ENCODE data around the gene HLTF.

The HLTF gene

DNA sequence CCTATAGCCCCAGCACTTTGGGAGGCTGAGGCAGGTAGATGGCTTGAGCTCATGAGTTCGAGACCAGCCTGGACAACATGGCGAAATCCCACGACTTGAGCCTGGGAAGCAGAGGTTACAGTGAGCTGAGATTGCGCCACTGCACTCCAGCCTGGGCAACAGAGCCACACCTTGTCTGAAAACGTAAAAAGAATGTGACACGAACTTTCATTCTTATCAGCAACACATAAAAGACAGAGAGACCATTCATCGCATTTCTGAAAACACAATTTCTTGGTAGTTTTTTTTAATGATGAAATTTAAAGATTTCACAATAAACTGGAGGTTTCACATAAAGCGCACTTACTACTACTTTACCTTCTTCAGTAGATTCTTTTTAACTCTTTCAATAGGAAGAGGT, 18.4 kb downstream of the HLTF start:
- DNase-seq (ENCODE audit: extremely low spot score): no peak
- TF ChIP-seq FOXA1 (IDR thresholded peaks at IDR 0.05) (no peak), FOXK2 (IDR thresholded peaks at IDR 0.05) (no peak), HDGF (IDR thresholded peaks at IDR 0.05; ENCODE audit: borderline replicate concordance) (no peak), BHLHE40 (IDR thresholded peaks at IDR 0.05; ENCODE audit: borderline replicate concordance) (no peak), FOXM1 (IDR thresholded peaks at IDR 0.05; ENCODE audit: borderline replicate concordance) (no peak)
- TF ChIP-seq, protein P1, sequence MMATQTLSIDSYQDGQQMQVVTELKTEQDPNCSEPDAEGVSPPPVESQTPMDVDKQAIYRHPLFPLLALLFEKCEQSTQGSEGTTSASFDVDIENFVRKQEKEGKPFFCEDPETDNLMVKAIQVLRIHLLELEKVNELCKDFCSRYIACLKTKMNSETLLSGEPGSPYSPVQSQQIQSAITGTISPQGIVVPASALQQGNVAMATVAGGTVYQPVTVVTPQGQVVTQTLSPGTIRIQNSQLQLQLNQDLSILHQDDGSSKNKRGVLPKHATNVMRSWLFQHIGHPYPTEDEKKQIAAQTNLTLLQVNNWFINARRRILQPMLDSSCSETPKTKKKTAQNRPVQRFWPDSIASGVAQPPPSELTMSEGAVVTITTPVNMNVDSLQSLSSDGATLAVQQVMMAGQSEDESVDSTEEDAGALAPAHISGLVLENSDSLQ (IDR thresholded peaks at IDR 0.05): no peak
- POLR2A ChIA-PET: no interaction called here
- CTCF ChIA-PET: no interaction called here

DNA sequence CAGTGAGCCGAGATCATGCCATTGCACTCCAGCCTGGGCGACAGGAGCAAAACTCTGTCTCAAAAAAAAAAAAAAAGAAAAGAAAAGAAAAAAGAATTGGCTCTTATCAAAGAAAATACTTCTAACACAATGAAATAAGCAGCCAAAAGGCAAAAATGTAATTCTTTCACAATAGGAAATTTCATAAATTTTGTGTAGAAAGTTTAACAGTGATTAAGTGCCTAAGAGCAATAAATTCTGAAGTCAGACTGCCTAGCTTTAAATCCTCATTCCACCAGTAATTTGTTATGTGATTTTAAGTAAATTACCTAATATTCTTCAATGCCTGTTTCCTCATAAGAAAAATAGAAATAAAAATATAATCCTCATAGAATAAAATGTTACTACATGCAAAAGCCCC, 24.6 kb downstream of the HLTF start:
- POLR2A ChIA-PET: no interaction called here
- TF ChIP-seq NFRKB (IDR thresholded peaks at IDR 0.05): no peak
- TF ChIP-seq ZNF384 (IDR thresholded peaks at IDR 0.05): no peak
- CTCF ChIA-PET: interaction anchor here (0.5 kb wide), 1 partner anchor 344 kb away, joined by 6 read pairs; no protein-coding TSS in a partner anchor
- DNase-seq (ENCODE audit: extremely low spot score): no peak

DNA sequence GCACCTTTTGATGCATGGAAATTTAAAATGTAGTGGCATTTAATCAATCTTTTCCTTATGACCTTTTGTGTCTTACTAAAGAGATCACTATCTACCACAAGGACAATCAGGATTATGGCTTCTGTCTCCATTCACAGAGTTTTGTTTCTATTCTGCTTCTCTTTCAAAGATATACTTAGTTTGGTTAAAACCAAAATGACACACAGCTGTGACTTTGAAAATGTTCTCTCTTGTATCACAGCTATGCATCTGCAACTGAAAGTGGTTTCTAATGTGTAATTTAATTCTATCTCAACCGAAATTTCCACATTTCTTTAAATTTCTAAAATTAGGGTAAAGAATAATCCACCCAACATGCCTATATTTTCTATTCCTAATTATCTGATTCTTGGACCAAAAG, 27.7 kb downstream of the HLTF start:
- DNase-seq (ENCODE audit: extremely low spot score): no peak
- TF ChIP-seq FOXM1 (IDR thresholded peaks at IDR 0.05; ENCODE audit: borderline replicate concordance): no peak
- TF ChIP-seq, protein P1 (IDR thresholded peaks at IDR 0.05): no peak
- no peak for TF ChIP-seq NFRKB (IDR thresholded peaks at IDR 0.05)
- TF ChIP-seq L3MBTL2 (conservative IDR thresholded peaks at IDR 0.05): no peak
- TF ChIP-seq ARNT (IDR thresholded peaks at IDR 0.05): no peak
- no peak for TF ChIP-seq SUZ12 (IDR thresholded peaks at IDR 0.05)
- TF ChIP-seq BHLHE40 (IDR thresholded peaks at IDR 0.05; ENCODE audit: borderline replicate concordance): no peak
- no peak for TF ChIP-seq FOXK2 (IDR thresholded peaks at IDR 0.05)
- TF ChIP-seq ELF4 (IDR thresholded peaks at IDR 0.05): no peak
- ChIA-PET POLR2A (no interaction called here), CTCF (no interaction called here)

DNA sequence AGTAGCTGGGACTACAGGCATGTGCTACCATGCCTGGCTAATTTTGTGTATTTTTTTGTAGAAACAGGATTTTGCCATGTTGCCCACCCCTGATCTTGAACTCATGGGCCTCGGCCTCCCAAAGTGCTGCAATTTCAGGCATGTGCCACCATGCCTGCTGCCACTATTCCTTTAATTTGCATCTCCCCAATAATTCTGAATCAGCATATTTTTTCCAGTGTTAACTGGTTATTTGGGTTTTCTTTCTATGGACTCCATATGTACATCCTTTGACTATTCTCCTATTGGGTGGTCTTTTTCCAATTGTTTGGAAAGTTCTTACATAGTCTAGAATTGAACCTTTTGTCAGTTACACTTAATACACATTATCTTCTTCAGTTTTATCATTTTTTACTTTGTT, 28.1 kb downstream of the HLTF start:
- DNase-seq (ENCODE audit: extremely low spot score): no peak
- ChIA-PET CTCF (no interaction called here), POLR2A (no interaction called here)
- TF ChIP-seq L3MBTL2 (conservative IDR thresholded peaks at IDR 0.05): no peak
- TF ChIP-seq SUZ12 (IDR thresholded peaks at IDR 0.05): no peak
- no peak for TF ChIP-seq FOXK2 (IDR thresholded peaks at IDR 0.05)
- TF ChIP-seq SP1 (IDR thresholded peaks at IDR 0.05): no peak
- TF ChIP-seq ELF4 (IDR thresholded peaks at IDR 0.05): no peak
- TF ChIP-seq CTBP1 (IDR thresholded peaks at IDR 0.05; ENCODE audit: borderline replicate concordance): no peak
- TF ChIP-seq FOXM1 (IDR thresholded peaks at IDR 0.05; ENCODE audit: borderline replicate concordance): no peak
- no peak for TF ChIP-seq FOXA1 (IDR thresholded peaks at IDR 0.05)
- TF ChIP-seq LEF1 (IDR thresholded peaks at IDR 0.05; ENCODE audit: borderline replicate concordance): no peak
- TF ChIP-seq BHLHE40 (IDR thresholded peaks at IDR 0.05; ENCODE audit: borderline replicate concordance): no peak
- no peak for TF ChIP-seq NFRKB (IDR thresholded peaks at IDR 0.05)
- TF ChIP-seq, protein P1 (IDR thresholded peaks at IDR 0.05): no peak
- TF ChIP-seq ARNT (IDR thresholded peaks at IDR 0.05): no peak

DNA sequence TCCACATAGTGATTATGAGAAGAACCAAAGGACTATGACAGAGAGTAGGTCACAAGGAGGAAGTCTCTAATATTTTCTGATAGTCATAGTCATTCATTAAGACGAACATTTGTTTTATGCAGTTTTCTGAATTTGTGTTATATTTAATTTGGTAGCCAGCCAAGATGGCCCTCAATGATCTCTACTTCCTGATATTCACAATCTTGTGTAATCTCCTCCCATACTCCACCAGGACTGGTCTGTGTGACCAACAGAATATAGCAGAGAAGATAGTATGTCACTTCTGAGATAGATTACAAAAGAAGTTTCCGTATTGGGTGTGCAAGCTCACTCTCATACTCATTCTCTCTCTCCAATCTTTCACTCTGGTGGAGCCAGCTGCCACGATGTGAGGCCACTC, 30.8 kb downstream of the HLTF start:
- no peak for DNase-seq (ENCODE audit: extremely low spot score)
- CTCF ChIA-PET: no interaction called here
- POLR2A ChIA-PET: no interaction called here
- TF ChIP-seq ARNT (IDR thresholded peaks at IDR 0.05) (no peak), BHLHE40 (IDR thresholded peaks at IDR 0.05; ENCODE audit: borderline replicate concordance) (no peak), TARDBP (IDR thresholded peaks at IDR 0.05) (no peak), NFRKB (IDR thresholded peaks at IDR 0.05) (no peak), SP1 (IDR thresholded peaks at IDR 0.05) (no peak)

DNA sequence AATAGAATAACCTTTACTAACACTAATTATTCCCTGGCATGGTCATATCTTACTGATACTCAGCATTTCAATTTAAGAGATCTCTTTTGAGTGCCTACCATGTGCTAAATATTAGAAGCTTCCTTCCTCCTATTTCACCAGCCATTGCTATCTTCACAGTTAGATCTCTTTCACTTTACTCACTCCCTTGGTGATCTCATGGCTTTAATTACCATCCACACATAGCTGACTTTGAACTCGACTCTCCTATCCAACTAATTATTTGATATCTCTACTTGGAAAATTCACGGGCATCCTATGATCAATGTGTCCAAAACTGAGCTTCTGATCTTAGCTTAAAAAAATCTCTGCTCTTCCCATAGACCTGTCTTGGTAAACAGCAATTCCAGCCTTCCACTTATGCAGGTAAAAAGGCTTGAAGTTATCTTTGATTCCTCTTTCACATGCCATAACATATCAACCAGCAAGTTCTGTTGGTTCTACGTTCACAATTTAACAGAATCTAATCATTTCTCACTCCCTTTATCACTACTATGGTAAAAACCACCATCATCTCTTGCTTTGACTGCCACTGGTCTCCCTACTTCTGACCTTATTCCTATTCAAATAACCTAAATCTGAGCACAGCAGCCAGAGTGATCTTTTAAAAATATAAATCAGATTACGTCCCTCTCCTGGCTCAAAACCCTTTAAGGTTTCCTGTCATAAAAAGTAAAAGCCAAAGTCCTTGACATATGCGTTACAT, 41.8 kb downstream of the HLTF start:
- POLR2A ChIA-PET: no interaction called here
- CTCF ChIA-PET: no interaction called here
- TF ChIP-seq CTBP1 (IDR thresholded peaks at IDR 0.05; ENCODE audit: borderline replicate concordance) (no peak), FOXA1 (IDR thresholded peaks at IDR 0.05) (no peak), TARDBP (IDR thresholded peaks at IDR 0.05) (no peak), FOXM1 (IDR thresholded peaks at IDR 0.05; ENCODE audit: borderline replicate concordance) (no peak), FOXK2 (IDR thresholded peaks at IDR 0.05) (no peak), SP1 (IDR thresholded peaks at IDR 0.05) (no peak), ELF4 (IDR thresholded peaks at IDR 0.05) (no peak), NFRKB (IDR thresholded peaks at IDR 0.05) (no peak), SUZ12 (IDR thresholded peaks at IDR 0.05) (no peak), LEF1 (IDR thresholded peaks at IDR 0.05; ENCODE audit: borderline replicate concordance) (no peak), BHLHE40 (IDR thresholded peaks at IDR 0.05; ENCODE audit: borderline replicate concordance) (no peak), HDGF (IDR thresholded peaks at IDR 0.05; ENCODE audit: borderline replicate concordance) (no peak)
- TF ChIP-seq, protein P1 (IDR thresholded peaks at IDR 0.05): no peak
- DNase-seq (ENCODE audit: extremely low spot score): no peak
